ENCODE results near the gene KCTD21.
A peak's percentile ranks its signal among the peaks of the same experiment; 100 is the strongest.
"Not testable (repeated sequence)": the region's sequence is repeated elsewhere in the genome, so short reads cannot be mapped to it uniquely, and the experiment has no call there.

KCTD21 gene

DNA sequence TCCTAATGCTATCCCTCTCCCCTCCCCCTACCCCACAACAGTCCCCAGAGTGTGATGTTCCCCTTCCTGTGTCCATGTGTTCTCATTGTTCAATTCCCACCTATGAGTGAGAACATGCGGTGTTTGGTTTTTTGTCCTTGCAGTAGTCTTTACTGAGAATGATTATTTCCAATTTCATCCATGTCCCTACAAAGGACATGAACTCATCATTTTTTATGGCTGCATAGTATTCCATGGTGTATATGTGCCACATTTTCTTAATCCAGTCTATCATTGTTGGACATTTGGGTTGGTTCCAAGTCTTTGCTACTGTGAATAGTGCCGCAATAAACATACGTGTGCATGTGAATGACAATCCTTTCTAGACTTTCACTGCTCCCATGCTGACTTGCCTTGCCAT is 12.6 kb downstream of the KCTD21 start:
- not testable (repeated sequence) for DNase-seq (ENCODE audit: low spot score)

- DNase-seq (ENCODE audit: low spot score), result no peak
Measured at GRCh38 chr11:78171951-78172350, 16.5 kb downstream of the KCTD21 start.

DNA sequence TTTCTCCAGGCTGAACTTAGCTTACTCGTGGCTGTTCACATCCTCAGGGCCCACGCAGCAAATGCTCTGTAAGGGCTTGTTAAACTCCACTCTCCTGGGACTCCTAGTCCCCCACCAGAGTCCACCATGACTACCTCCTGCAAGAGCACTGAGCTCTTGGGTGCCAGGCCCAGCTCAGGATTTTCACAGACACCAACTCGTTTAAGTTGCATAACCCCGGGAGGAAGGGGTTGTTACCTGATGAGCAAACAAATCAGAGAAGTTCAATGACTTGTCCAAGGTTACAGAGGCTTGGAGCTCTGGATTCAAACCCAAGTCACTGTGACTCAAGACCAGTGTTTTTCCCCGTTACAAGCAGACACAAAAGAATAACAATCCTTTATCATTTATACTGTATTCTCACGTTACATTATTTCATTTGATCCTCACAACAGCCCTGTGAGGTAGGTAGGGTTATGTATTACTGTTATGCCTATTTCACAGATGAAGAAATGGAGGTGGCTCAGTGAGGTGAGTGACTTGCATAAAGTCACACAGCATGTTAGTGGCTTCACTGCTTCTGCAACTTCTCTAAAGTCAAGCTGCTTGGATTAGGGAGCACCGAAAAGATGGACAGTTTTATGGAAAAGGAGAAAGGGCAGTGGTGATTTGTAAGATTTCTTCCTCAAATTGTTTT is 17.4 kb downstream of the KCTD21 start:
- no peak for DNase-seq (ENCODE audit: low spot score)

GRCh38 chr11:78170413-78170812 is 18.0 kb downstream of the KCTD21 start:
- no peak for DNase-seq (ENCODE audit: low spot score)

DNA sequence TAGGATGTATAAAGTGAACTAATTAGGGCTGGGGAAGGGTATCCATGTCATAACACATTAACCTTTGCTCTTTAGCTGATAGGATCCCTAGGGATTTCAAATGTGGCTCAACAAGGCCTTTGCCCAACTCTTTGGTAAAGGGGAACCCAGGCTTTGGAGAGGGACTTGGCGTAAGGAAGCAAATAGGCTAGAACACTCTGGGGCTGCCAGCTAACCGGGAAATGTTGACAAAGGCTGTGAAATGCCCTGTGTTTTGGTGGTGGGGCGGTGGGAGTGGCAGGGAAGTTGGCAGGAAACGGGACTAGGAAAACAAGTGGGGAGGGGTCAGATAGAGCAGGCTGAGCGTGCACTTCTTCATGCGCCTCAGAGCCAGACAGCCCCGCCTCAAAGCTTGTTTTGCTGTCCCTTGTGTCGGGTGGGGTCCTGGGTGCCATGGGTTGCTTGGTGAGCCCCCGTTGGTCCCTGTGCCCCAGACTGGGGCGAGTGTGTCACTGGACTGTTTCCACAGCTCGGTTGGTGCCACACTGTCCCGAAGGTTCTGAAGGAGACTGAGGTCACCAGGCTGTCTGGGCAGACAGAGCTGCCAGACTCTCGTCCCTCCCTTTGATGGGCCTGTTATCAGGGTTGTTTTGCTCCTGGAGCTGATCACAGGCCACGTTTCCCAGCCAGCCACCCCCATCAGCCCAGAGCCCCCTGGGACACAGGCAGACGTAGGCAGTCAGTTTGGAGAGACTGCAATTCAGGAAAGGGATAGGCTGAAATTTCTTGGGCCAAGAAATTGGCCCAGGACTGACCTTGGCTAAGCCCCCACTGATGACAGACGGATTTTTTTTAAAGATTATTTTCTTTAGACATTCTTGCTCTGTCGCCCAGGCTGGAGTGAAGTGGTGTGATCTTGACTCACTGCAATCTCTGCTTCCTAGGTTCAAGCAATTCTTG is 19.6 kb downstream of the KCTD21 start:
- DNase-seq (ENCODE audit: low spot score), result no peak

GRCh38 chr11:78166855-78167469 is 21.5 kb downstream of the KCTD21 start:
- DNase-seq (ENCODE audit: low spot score), result no peak

DNA sequence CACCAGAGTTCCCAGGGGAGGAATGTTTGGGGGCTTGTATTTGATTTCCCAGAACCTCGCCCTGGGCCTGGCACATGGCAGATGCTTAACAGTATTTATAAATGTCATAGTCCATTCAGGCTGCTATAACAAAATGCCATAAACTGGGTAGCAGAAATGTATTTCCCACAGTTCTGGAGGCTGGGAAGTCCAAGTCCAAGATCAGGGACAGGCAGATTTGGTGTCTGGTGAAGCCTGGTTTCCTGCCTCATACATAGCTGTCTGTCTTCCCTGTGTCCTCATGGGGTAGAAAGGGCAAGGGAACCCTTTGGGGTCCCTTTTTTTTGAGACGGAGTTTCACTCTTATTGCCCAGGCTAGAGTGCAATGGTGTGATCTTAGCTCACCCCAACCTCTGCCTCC is 24.0 kb downstream of the KCTD21 start:
- no peak for DNase-seq (ENCODE audit: low spot score)

DNA sequence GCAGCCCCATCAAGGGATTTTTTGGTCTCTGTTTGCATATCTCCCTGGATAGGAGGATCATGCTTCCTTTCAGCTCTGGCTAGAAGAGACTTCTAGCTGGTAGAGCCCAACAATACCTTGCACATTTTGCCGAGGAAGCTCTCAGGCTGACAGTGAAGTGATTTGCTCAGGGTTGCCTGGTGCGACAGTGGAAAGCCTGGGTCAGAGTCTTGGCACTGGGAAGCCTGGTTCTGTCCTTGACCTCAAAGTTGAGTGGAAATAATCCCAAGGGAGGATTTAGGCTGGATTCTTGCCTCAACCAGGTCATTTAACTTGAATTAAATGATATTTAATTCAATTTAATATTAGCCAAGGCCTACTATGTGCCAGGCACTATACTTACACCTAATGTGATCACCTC is 24.6 kb downstream of the KCTD21 start:
- no peak for DNase-seq (ENCODE audit: low spot score)

GRCh38 chr11:78161962-78162371 is 26.5 kb downstream of the KCTD21 start:
- DNase-seq (ENCODE audit: low spot score), result no peak

GRCh38 chr11:78161346-78161745 is 27.1 kb downstream of the KCTD21 start:
- no peak for DNase-seq (ENCODE audit: low spot score)

GRCh38 chr11:78160557-78160956 is 27.9 kb downstream of the KCTD21 start:
- DNase-seq (ENCODE audit: low spot score), result no peak

GRCh38 chr11:78158987-78159652 is 29.3 kb downstream of the KCTD21 start:
- DNase-seq (ENCODE audit: low spot score), result peak; percentile 58

DNA sequence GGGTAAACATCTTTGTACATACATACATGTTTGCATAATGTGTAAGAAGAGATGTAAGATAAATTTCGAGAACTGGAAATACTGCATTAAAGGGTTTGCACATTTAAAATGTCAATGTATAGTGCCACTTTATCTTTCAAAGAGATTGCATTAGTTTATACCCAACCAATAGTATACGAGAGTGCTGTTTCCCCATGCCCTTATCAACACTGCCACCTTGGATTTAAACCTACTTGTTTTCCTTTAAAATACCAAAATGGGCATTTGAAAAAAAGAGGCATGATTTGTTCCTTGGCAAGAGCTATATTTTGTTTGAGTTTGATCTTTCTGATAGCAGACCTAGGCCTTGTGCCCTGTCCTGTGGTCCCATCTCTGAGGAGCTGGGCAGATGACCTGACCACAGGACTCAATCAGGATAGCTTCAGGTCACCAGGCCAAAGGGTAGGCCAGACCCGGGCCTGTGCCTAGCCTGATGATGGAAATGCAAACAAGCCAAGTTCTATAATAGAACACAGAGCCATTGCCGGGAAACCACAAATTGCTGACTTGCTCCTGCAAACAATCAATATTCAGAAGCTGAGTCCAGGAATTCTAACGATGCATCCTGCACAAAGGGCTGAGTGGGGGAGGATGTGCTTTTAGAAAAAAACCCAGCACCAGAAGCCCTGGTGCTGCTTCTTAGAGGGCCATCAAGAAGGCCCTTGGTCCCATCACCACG is 32.1 kb downstream of the KCTD21 start:
- DNase-seq (ENCODE audit: low spot score), result no peak

DNA sequence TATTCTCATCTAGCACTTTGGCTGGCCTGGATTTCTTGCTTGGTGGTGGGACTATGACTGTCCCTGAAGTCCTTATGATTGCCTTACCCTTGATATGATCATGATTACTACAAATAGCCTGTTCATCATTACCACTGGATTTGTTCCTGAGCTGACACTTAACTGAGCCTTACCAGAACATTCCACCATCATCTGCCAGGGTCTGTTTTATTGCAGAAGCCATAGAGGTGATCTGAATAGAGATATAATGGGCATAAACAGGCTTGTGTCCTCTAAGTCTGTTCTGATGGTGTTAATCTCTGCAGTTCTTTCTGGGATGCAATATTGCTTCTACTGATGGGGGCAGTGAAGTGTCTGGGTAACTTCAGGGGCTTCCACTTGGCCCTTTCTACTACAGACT is 36.6 kb downstream of the KCTD21 start:
- DNase-seq (ENCODE audit: low spot score), result no peak

DNA sequence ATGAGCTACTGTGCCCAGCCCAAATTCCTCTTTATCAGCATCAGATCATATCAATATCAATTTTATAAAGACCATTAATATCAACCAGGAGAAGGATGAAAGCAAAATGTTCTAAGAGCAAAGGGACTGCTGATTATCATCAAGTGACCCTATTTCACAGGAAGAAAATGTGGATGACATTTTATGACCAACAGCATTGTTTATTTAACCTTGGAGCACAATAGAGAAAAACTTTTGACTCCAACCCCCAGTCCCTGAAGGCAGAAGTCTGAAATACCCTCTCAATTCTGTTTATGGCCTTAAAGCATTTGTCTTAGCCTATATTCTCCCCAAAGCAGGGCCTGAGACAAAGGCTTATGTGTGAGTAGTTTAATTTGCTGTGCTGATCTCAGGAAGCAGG is 37.7 kb downstream of the KCTD21 start:
- DNase-seq (ENCODE audit: low spot score), result no peak

GRCh38 chr11:78150346-78150745 is 38.1 kb downstream of the KCTD21 start:
- no peak for DNase-seq (ENCODE audit: low spot score)

DNA sequence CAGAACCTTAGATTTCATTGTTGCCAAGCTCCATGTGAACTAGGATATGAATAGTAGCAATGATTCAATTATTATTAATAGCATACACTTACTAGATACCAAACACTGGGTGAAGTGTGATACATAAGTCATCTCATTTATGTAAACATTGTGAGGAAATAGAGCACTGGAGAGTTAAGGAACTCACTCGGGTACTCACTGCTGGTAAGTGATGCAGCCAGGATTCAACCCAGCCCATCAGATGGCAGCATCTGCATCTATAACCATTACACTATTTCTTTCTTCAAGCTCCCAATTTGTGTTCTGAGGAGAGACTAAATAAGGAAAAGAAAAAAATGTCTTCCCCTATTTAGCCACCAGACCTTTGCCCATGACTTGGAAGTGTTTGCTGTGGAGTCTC is 38.8 kb downstream of the KCTD21 start:
- peak; percentile 76 for DNase-seq (ENCODE audit: low spot score)

DNA sequence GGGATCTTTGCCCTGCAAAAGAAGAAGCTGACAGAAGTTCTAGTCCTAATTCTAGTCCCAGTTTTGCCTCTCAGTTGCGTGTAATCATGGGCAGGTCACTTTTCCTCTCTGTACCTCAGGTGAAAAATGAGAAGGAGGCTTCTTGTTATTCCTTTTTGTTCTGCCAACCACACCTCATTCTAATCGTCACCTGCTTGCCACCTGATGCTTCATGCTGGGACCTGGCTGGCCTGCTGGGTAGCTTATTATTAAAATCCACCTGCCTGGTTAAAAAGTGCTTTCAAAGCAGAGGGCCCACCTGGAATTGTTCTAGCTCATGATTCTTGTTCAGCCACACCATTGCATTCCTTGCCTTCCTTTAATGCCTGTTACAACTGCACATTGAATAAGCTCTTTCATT is 40.6 kb downstream of the KCTD21 start:
- DNase-seq (ENCODE audit: low spot score), result no peak

DNA sequence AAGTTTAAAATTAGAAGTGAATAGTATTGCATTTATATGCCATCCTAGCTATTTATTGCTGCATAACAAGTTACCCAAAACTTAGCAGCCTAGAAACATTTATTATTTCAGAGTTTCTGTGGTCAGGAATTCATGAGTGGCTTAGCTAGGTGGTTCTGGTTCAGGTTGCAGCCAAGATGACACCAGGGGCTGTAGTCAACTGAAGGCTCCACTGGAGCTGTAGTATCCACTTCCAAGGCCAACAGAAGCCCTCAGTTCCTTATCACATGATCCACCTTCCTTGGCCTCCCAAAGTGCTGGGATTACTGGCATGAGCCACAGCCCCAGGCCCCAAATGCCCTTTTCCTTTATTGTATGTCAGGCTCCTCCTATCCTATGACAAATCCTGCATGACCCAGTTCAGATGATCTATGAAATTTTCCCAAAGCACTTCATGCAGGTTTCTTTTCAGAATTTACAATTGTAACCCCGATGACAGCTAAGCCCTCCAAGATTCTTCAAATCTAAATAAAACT is 42.9 kb downstream of the KCTD21 start:
- no peak for DNase-seq (ENCODE audit: low spot score)

- DNase-seq (ENCODE audit: low spot score), result no peak
Measured at GRCh38 chr11:78140392-78141077, 47.9 kb downstream of the KCTD21 start.
